ENCODE results near the gene CDKAL1. TPM values are rescaled to one million over a fixed set of nuclear protein-coding genes. Genes with fewer than 3 reads are reported as not detected.

Gene CDKAL1
- total and polyA plus RNA-seq, 2 of the 8 experiments (the other 6 are each of a cell fraction or from before 2014, with no cell fraction given): 8.4 to 24.6 TPM

GRCh38 chr6:21064756-21065340 lies 530.6 kb downstream of the CDKAL1 start:
- no peak overlapping the region for H3K23ac ChIP-seq (ENCODE audit: insufficient read length)
- H2BK120ac ChIP-seq (replicated peaks; ENCODE audit: low read depth, low read length): no peak overlapping the region
- no peak overlapping the region for H2AFZ ChIP-seq (ENCODE audit: low read length)
- H3K9me3 ChIP-seq (ENCODE audit: insufficient read depth in 2 of 2, low read depth in 1 of 2, low read length in 1 of 2): no peaks in the 10 kb centered on the region
- H3K18ac ChIP-seq (ENCODE audit: extremely low read depth, low read length): no peak overlapping the region
- H4K91ac ChIP-seq (replicated peaks; ENCODE audit: insufficient read length, low read length): no peak overlapping the region
- H2BK5ac ChIP-seq (ENCODE audit: low read depth, low read length): no peak overlapping the region
- H3K79me2 ChIP-seq (ENCODE audit: control insufficient read depth in 1 of 2, insufficient read depth in 2 of 2, low read length in 2 of 2): no peaks in the 10 kb centered on the region
- no peak overlapping the region for H2BK12ac ChIP-seq (ENCODE audit: low read depth, low read length)
- H3K14ac ChIP-seq (ENCODE audit: insufficient read length): no peak overlapping the region
- no peaks in the 10 kb centered on the region for H3K4me1 ChIP-seq (replicated peaks in 1 of 4; ENCODE audit: control insufficient read depth in 3 of 4, insufficient read depth in 4 of 4, low read length in 3 of 4)
- no peak overlapping the region for H3K4ac ChIP-seq (replicated peaks; ENCODE audit: insufficient read length, low read depth, low read length)
- ChIA-PET POLR2A (ENCODE audit: partially characterized antibody) (no interaction called here), CTCF (ENCODE audit: partially characterized antibody) (no interaction called here)
- H2BK20ac ChIP-seq (ENCODE audit: low read length): no peak overlapping the region
- H3K27me3 ChIP-seq (replicated peaks in 1 of 4; ENCODE audit: control insufficient read depth in 3 of 4, extremely low read depth in 1 of 4, insufficient read depth in 3 of 4, low read length in 3 of 4): no peaks in the 10 kb centered on the region
- H4K20me1 ChIP-seq (replicated peaks in 1 of 2; ENCODE audit: control insufficient read depth in 1 of 2, insufficient read depth in 2 of 2, low read length in 2 of 2): no peaks in the 10 kb centered on the region
- H3K27ac ChIP-seq (ENCODE audit: low read depth, low read length): no peak overlapping the region
- H3K4me3 ChIP-seq (ENCODE audit: extremely low read depth in 1 of 4, insufficient read depth in 2 of 4, low read depth in 3 of 4, low read length in 4 of 4): no peak overlapping the region
- H3K23me2 ChIP-seq (ENCODE audit: low read depth, low read length): no peaks in the 10 kb centered on the region
- H3K4me2 ChIP-seq (ENCODE audit: insufficient read depth in 1 of 2, low read depth in 2 of 2, low read length in 2 of 2): no peak overlapping the region
- H4K8ac ChIP-seq (ENCODE audit: extremely low read depth, insufficient read depth, low read length): no peak overlapping the region
- 81% methylated on average over 1 of the region's 1 CpG; no CpG with 5 or more reads in 1 of the 2 experiments for WGBS, 2 experiments (ENCODE audit: extremely low coverage in 1 of 2, insufficient coverage in 1 of 2, insufficient read length in 1 of 2, insufficient replicate concordance in 2 of 2, low coverage in 1 of 2, low lambda C conversion rate in 2 of 2, missing lambda C conversion rate in 1 of 2)
- no peak overlapping the region for H4K5ac ChIP-seq (ENCODE audit: insufficient read length, low read depth, low read length)
- H3K36me3 ChIP-seq (ENCODE audit: control insufficient read depth in 2 of 4, insufficient read depth in 4 of 4, low read length in 3 of 4): no peaks in the 10 kb centered on the region
- H3K9ac ChIP-seq (replicated peaks in 1 of 4; ENCODE audit: extremely low read depth in 1 of 4, low read depth in 3 of 4, low read length in 3 of 4): no peak overlapping the region
- H2AK5ac ChIP-seq (ENCODE audit: low read depth, low read length): no peak overlapping the region
- H2BK15ac ChIP-seq (ENCODE audit: low read length): no peak overlapping the region
- no peak overlapping the region for H3K56ac ChIP-seq (replicated peaks; ENCODE audit: insufficient read length, low read depth, low read length)
- no peaks in the 10 kb centered on the region for H3K79me1 ChIP-seq (ENCODE audit: low read depth, low read length)
- DNase-seq (ENCODE audit: low read depth in 1 of 2, low spot score in 2 of 2) (no peak), FAIRE-seq (no peak)
- TF ChIP-seq EP300 (IDR thresholded peaks at IDR 0.05; ENCODE audit: borderline replicate concordance in 1 of 2, low read depth in 2 of 2, low read length in 2 of 2) (no peak), SUZ12 (IDR thresholded peaks at IDR 0.05; ENCODE audit: low read length) (no peak), TCF12 (IDR thresholded peaks at IDR 0.05; ENCODE audit: low read depth, low read length) (no peak), TBP (IDR thresholded peaks at IDR 0.05; ENCODE audit: low read depth, low read length) (no peak), RBBP5 (IDR thresholded peaks at IDR 0.05; ENCODE audit: borderline replicate concordance, low read depth, low read length) (no peak)
- TF ChIP-seq, protein P1, sequence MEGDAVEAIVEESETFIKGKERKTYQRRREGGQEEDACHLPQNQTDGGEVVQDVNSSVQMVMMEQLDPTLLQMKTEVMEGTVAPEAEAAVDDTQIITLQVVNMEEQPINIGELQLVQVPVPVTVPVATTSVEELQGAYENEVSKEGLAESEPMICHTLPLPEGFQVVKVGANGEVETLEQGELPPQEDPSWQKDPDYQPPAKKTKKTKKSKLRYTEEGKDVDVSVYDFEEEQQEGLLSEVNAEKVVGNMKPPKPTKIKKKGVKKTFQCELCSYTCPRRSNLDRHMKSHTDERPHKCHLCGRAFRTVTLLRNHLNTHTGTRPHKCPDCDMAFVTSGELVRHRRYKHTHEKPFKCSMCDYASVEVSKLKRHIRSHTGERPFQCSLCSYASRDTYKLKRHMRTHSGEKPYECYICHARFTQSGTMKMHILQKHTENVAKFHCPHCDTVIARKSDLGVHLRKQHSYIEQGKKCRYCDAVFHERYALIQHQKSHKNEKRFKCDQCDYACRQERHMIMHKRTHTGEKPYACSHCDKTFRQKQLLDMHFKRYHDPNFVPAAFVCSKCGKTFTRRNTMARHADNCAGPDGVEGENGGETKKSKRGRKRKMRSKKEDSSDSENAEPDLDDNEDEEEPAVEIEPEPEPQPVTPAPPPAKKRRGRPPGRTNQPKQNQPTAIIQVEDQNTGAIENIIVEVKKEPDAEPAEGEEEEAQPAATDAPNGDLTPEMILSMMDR (IDR thresholded peaks at IDR 0.05; ENCODE audit: control extremely low read depth in 1 of 3, insufficient read depth in 1 of 3, low read depth in 1 of 3, low read length in 3 of 3): no peak
- TF ChIP-seq, protein P2, sequence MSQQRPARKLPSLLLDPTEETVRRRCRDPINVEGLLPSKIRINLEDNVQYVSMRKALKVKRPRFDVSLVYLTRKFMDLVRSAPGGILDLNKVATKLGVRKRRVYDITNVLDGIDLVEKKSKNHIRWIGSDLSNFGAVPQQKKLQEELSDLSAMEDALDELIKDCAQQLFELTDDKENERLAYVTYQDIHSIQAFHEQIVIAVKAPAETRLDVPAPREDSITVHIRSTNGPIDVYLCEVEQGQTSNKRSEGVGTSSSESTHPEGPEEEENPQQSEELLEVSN (IDR thresholded peaks at IDR 0.05): no peak
- TF ChIP-seq, protein P3, sequence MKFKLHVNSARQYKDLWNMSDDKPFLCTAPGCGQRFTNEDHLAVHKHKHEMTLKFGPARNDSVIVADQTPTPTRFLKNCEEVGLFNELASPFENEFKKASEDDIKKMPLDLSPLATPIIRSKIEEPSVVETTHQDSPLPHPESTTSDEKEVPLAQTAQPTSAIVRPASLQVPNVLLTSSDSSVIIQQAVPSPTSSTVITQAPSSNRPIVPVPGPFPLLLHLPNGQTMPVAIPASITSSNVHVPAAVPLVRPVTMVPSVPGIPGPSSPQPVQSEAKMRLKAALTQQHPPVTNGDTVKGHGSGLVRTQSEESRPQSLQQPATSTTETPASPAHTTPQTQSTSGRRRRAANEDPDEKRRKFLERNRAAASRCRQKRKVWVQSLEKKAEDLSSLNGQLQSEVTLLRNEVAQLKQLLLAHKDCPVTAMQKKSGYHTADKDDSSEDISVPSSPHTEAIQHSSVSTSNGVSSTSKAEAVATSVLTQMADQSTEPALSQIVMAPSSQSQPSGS (IDR thresholded peaks at IDR 0.05; ENCODE audit: low read length): no peak

Data from H1 (cell line).